ENCODE measurements around the gene ID2.

DNA sequence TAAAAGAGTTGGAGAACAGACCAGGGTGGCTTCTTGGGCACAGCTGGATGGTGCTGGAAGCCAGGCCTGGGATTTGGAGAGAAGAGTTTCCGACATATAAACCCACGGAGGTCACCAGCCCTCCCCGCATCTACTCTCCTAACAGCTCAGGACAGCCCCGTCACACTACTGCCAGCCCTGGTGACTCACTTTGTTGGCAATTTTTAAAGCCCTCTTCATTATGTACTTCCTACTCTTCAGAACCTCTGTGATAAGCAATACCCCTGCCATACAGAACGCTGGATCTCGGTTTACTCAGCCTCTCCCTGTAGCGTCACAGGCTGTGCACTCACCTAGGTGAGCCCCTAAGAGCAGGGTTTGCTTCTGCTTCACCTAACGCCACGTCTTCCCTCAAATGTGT lies 48.1 kb downstream of the ID2 start:
- TF ChIP-seq, protein P1, sequence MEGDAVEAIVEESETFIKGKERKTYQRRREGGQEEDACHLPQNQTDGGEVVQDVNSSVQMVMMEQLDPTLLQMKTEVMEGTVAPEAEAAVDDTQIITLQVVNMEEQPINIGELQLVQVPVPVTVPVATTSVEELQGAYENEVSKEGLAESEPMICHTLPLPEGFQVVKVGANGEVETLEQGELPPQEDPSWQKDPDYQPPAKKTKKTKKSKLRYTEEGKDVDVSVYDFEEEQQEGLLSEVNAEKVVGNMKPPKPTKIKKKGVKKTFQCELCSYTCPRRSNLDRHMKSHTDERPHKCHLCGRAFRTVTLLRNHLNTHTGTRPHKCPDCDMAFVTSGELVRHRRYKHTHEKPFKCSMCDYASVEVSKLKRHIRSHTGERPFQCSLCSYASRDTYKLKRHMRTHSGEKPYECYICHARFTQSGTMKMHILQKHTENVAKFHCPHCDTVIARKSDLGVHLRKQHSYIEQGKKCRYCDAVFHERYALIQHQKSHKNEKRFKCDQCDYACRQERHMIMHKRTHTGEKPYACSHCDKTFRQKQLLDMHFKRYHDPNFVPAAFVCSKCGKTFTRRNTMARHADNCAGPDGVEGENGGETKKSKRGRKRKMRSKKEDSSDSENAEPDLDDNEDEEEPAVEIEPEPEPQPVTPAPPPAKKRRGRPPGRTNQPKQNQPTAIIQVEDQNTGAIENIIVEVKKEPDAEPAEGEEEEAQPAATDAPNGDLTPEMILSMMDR (IDR thresholded peaks at IDR 0.05) = no peak
- no peak for TF ChIP-seq ZFX (IDR thresholded peaks at IDR 0.05; ENCODE audit: borderline replicate concordance)

Measured in 22Rv1 (cell line).